HG03064 (cell line): ENCODE results near the gene RPP14.
A peak's percentile ranks its signal among the peaks of the same experiment; 100 is the strongest.

Source experiments
- ATAC-seq: cut with Tn5 transposase; IDR thresholded peaks from one replicate; pipeline ENCODE4 v1.9.1; 2021; ENCODE audit warnings: low read depth; ENCODE audit not compliant: unreplicated experiment

RPP14 gene

GRCh38 chr3:58353722-58354553 lies 47.9 kb downstream of the RPP14 start:
- ATAC-seq: no peak

GRCh38 chr3:58355179-58355578 lies 49.1 kb downstream of the RPP14 start:
- ATAC-seq: peak; percentile 57

GRCh38 chr3:58356054-58356453 lies 50.0 kb downstream of the RPP14 start:
- ATAC-seq: no peak

- ATAC-seq: no peak
These were observed 51.4 kb downstream of the RPP14 start for GRCh38 chr3:58357402-58357801.

GRCh38 chr3:58358092-58358491 lies 52.0 kb downstream of the RPP14 start:
- ATAC-seq: no peak

- no peak for ATAC-seq
These were observed 52.8 kb downstream of the RPP14 start for GRCh38 chr3:58358808-58359207.

GRCh38 chr3:58359621-58360020 lies 53.6 kb downstream of the RPP14 start:
- ATAC-seq: no peak

- no peak for ATAC-seq
These were observed 55.8 kb downstream of the RPP14 start for GRCh38 chr3:58361866-58362265.

- no peak for ATAC-seq
These were observed 60.7 kb downstream of the RPP14 start for GRCh38 chr3:58366699-58367098.

- ATAC-seq: no peak
These were observed 63.0 kb downstream of the RPP14 start for GRCh38 chr3:58369038-58369437.
